CD4-positive, alpha-beta T cell treated with Interleukin-21 for 1 hour (primary cell): ENCODE measurements around the gene STX2.
A peak's percentile ranks its signal among the peaks of the same experiment; 100 is the strongest.

Source experiments
- DNase-seq: peaks from one replicate; pipeline ENCODE4 v3.0.0-alpha.2; 2020

STX2 gene

DNA sequence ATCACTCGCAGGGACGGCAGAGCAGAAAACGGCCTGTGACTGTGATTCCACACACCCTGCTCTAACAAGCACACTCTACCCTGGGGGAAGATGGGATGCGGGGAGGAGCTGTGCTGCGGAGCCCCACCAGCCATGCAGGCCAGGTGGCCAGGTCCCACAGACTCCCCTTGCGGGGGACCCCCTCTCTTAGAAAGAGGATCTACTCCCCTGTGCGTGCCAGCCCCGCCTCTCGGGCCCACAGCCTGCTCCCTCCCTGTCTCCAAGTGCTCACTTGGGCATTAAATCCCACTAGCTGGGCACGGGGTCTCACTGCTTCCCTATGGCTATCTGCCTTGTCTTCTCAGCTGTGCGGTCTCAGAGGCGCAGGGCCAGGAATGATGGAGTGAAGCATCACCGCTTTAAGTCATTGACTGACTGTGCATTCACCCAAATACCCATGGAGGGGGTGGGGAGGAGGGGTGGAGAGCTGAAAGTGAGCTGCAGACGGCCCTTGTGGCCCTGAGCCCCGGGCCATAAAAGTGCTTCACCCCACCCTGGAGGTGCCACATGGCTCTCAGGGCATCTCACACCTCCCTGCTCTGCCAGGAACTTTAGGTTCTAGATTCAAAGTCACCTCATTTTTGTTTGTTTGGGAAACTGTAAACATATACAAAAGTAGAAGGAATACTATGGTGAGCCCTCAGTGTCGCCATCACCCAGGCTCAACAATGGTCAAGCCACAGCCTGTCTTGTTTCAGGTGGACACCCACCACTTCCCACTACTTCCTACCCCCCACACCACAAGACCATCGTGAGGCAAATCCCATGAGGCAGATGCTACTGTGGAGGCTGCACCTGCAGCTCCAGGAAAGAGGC lies 9.4 kb downstream of the STX2 start:
- DNase-seq: no peak

DNA sequence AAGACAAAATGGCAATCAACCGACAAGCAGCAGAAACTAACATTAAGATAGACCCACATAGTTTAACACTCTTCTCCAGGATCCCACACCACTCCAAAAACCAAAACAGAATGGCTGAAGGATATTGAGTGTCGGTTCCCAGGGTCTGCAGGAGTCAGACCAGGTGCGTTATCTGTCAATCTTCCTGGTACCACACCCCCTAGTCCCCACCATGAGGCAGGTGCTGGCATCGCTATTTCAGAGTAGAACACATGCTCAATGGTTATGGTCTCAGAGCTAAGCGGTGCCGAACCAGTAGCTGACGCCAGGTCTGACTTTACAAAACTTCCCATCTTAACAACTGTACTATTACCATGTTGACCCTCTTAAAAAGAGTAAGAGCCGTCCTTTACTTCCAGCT lies 10.2 kb downstream of the STX2 start:
- no peak for DNase-seq

DNA sequence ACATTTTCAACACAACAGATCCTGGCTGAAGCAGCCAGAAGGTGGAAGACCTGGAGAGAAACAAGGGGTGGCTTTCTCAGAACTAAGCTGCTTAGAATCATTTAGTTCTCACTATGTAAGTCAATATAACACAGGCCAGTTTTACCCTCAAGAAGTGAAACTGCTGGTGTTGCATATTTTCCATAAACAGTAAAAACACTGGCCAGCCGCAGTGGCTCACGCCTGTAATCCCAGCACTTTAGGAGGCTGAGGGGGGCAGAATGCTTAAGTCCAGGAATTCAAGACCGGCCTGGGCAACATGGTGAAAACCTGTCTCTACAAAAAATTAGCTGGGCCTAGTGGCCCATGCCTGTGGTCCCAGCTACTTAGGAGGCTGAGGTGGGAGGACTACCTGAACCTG lies 11.6 kb downstream of the STX2 start:
- DNase-seq: no peak

DNA sequence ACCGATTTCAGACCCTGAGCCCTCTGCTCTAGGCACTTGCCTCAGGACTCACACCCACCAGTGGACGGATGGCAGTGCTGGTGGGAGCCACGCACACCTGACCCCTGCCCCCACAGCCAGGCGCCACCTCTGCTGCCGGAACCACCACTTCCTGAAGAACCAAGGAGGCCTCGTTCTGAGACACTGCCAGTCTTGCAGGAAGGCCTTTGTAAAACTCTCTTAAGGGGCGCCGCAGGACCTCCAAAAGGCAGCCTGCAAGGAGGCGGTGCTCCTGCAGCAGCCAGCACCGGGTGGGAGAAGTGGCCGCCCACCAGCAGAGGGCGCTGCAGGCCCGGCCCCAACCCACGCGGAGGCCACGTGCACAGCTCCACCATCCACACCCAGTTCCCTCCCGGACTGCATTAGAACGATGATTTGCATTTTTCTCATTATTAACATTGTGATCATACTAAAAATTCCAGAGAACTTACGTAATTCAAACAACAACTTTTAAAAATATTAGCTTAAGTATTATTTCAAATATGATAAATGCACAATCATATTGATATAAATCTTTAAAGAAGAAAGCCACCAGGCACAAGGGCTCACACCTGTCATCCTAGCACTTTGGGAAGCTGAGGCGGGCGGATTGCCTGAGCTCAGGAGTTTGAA lies 12.8 kb downstream of the STX2 start:
- peak; percentile 71 for DNase-seq

DNA sequence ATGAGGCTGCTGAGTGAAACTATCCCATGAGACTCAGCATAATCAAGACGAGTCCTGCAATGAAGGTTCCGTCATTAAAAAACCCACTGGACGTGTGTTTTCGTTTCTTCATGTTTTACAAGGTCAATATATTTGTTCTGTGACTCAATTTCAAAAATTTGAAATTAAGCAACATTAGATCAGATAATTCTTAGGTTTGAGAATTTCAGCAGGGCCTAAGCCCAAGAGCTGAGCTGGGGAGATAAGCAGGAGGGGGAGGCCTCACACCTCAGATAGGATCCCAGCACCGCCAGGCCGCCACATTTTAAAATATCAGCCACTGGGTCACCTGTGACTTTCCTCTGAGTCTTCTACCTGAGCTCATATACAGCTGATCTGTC lies 13.3 kb downstream of the STX2 start:
- DNase-seq: no peak

DNA sequence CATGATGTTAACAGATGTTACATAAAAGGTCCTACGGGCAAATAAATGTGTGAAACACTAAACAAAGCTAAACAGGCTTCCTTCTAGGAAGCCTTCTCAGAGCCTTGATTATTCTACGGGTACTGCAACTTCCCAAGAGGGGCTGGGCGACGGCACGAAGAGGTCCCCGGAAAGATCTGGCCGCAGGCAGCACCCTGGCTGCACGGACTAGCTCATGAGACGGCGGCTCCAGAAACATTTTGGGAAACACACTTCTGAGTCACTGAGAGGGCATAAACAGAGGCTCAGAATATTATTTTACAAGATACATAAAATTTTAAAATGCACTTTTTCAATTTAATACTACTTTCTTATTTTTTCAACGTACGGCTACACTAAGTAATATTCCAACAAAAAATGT lies 19.4 kb downstream of the STX2 start:
- DNase-seq: no peak

DNA sequence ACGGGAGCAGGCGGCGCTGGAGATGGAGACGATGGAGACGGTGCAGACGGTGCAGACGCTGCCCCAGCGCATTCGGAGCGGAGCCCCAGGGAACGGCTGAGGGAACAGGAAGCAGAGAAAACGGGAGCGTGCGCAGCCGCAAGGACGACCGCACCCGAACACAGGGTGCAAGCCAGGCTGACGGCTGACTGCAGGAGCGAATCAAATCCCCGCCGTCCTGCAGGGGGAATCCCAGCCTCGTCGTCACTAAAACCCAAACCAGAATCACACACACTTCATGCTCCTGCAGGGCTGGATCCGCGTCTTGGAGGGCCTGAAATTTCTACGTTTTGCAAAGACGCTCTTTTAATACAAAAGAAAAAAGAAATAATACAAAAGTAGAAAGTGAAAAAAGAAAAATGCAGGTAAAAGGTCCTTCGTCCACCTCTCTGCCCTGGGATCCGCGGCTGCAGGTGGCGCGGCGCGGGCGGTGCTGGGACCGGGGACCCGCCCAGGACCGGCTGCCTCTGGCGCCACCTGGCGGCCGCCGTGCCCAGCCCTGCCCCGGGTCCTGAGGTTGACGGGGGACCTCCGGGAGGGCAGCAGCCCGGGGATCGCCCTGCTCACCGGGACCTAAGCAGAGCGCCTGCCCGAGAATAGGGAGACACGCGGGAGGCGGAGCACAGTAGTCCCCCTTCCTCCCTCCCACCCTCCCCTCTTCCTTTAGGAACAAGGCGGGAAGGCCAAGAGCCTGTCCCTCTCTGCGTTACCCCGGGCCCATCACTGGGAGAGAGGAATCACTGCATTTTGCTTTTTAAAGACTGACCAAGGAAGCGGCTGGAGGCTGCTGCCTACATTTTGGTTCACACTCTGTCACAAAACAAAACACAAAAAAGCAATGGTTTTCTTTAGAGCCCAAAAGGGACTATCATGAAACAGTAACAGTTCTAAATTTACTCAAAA lies 20.1 kb downstream of the STX2 start:
- DNase-seq: peak; percentile 72

DNA sequence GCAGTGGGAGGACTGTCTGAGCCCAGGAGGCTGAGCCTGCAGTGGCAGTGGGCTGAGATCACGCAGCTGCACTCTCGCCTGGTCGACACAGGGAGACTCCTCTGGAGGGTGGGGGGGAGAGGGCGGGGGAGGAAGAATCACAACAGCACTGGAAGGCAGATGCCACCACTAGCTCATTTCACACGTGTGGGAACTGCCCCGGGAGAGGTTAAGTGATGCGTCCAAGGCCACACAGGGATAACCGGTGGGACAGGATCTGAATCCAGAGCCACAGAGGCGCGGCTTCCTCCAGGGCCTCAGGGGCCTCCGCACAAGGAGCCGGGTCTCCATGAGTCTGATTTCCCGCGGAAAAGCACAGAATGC lies 20.8 kb downstream of the STX2 start:
- no peak for DNase-seq

DNA sequence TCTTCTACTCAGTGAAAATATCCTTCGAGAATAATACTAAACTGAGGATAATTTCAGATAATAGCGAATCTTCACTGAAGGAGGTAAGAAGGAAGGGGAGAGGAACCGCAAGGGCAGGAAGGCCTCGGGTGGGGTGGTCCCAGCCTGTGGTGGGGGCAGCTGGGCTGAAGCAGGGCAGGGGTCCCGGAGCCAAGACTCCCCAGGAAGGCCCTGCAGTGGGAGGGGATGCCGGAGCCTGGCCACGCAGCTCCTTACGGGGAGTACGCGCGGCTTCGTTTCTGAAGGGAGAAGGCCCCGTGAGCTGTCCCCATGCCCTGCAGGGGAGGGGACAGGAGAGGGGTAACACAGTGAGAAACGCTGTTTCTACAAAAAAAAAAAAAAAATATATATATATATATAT lies 21.2 kb downstream of the STX2 start:
- DNase-seq: no peak

DNA sequence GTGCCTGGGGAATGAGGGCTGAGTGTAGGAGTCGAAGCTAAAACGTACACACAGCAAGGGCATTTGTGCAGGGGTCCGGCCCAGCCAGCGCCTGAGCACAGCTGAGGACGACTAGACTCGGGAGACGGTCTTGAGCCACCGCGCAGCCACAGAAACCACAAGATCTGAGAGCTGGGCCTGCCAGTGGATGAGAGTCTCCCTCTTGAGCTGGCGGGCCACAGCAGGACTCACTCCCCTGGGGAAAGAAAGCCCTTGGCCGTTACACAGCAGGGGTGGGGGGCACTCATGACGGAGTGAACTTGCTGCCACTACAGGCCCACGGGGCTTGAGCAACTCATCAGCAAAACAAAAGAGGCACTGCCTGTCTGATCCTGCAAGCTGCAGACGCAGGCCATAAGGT lies 23.0 kb downstream of the STX2 start:
- no peak for DNase-seq

DNA sequence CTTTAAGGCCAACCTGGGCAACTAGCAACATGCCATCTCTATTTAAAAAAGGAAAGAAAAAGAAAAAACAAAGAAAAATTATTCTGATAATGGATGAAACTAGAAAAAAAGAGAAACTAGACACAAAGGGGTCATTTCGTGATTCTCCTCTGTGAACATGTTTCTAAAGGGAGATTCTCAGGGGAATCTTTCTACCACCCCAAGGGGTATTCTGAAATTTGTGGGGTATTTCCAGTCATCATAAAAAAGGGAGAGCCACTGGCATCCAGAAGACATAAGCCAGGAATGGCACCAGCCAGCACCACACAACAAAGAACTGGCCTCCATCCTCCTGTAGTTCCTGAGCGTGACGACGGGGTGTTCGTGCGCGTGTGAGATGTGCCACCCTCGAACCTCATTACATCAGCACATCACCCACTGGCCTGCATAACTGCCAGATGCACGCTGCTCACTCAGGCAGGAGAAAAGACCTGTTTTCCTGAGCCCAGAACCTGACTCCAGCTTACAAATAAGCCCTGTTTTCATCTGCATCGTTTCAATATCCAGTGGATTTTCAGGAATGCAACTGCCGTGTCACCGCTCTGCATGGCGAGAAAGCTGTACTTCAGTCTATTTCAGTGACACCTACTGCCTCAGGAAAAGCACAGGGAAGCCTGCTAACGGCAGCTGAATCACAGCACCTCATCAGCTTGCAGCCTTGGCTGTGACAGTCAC lies 23.9 kb downstream of the STX2 start:
- DNase-seq: no peak

DNA sequence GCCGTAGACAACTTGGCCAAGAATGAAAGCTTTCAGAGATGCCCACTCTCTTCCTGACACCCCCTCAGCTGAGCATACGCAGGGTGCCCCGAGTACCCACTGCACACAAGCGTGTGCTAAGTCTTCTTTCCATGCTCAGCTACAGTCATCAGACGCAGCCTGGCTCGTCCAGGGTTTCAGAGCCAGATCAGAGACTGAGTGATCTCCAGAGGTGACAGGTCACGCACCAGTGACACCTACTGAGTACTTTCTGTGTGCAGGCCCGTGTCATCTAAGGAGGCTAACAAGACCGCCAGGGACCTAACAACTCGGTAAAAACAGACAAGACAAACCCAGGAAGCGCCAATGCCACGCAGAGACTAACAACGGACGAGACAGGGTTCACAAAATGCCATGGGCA lies 25.1 kb downstream of the STX2 start:
- no peak for DNase-seq

DNA sequence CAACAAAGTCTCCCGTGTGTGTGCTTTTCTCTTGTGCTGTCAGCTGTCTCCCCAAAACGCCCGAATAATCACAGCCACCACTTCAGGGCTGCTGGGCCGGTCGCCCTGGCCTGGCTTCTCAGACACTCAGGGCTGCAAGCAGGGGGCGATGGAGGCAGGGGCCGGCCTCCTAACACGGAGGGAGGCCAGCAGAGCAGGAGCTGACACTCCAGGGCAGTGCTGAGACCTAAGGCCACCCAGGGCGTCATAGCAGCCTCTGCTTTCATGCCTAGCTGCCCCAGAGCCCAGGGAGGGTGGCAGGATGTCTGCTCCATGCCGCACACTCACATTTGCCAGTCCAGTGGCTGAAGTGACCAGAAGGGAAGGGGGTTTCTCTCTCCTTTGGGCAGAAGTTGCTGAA lies 25.6 kb downstream of the STX2 start:
- DNase-seq: no peak

DNA sequence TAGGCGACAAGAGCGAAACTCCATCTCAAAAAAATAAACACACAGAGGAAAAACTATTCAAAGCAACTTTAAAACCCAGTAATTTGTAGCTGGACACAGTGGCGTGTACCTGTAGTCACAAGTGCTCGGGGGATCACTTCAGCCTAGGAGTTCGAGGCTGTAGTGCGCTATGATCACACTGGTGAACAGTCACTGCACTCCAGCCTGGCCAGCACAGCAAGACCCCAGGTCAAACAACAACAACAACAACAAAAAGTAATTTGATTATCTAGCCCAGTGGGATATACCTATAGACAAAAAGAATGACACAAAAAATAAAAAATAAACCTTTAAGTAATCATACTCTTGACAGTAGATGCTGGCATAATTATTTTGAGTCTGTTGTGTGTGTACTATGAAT lies 29.3 kb downstream of the STX2 start:
- DNase-seq: no peak

DNA sequence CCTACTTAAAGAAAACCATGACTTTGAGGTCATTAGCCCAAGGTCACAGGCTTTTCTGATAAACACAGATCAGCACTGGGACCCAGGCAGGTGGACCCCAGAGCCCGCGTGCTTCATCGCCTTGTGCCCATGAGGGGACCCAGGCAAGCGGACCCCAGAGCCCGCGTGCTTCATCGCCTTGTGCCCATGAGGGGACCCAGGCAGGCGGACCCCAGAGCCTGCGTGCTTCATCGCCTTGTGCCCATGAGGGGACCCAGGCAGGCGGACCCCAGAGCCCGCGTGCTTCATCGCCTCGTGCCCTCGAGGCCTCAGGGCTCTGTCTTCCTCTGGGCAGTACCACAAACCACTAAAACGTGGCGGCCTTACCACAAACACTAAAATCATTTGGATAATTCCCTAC lies 31.7 kb downstream of the STX2 start:
- DNase-seq: no peak

DNA sequence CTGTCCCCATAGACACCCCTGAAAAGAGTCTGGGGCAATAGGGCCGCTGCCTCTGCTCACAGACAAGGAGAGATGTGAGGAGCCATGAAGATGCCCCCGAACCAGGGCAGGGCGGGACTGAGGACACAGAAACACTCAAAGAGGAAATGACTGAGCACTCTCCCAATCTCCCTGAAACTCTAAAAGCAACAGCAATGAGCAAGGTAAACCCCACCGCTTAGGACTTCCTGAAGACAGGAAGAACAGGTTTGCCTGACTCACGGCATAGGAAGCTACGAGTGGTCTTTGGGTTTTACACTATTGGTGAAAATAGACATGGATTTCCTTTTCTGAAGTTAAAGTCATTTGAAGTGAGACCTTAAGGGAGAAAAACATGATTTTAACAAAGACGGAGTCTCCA lies 32.5 kb downstream of the STX2 start:
- DNase-seq: no peak

DNA sequence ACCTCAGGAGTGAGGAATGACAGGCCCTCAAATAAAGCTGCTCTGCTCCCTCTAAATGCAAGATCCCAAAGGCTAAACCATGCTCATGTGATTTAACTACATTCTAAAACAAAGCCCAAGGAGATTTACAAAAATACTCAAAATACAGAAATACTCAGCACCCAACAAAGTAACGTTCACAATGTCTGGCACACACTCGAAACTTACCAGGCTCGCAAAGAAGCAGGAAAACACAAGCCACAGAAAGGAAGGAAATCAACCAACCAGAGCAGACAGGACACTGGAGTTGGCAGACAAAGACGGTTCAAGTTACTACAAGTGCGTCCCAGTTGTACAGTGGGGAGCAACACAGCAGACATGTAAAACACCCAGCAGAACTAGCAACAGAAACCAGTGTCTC lies 33.4 kb downstream of the STX2 start:
- no peak for DNase-seq

DNA sequence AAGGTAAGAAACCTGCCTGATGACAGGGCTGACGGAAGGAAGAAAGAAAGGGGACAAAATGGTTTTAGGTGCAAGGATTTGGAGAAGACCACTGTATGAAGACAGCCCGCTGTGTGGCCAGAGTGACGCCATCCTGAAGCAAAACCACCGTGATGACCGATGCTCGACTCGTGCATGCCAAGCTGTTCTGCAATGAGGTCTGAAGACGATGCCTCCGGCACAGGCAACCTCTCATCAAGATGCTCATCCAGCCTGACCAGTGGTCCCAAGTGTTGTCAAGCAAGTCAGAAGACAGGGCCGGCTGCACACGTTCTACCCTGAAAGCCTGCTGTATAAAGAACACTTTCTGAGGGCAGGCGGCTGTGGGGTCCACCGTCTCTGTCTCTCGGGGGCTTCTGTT lies 34.8 kb downstream of the STX2 start:
- DNase-seq: no peak

DNA sequence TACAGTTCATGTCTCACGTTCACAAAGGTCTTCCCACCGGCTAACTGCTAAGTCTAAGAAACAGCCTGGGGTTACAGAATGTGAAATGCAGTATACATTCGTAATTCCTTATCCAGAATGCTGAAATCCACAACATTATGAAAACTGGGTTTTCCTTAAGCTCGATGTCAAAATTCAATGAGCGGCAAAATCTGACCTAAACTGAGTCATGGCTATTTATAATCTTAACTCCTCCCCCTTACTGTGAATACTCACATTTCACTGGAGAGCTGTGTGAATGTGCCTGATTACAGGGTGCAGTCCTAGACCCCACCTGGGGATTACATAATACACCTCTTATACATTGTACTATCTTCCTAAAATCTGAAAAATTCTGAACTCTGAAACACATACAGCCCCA lies 35.3 kb downstream of the STX2 start:
- no peak for DNase-seq

DNA sequence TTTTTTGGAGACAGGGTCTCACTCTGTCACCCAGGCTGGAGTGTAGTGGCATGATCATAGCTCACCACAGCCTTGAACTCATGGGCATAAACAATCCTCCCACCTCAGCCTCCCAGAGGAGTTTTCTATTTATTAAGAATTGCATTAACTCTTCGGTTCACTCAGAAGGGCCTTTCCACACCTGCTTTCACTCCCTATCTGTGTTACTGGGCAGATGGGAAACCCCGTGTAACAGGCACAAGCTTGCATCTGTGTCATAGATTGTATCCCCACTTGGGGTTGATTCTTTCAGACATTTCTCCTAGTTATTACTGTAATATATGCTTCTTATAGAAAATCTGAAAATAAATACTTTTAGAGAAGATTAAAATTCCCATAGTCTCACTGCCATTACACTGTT lies 38.7 kb downstream of the STX2 start:
- no peak for DNase-seq

DNA sequence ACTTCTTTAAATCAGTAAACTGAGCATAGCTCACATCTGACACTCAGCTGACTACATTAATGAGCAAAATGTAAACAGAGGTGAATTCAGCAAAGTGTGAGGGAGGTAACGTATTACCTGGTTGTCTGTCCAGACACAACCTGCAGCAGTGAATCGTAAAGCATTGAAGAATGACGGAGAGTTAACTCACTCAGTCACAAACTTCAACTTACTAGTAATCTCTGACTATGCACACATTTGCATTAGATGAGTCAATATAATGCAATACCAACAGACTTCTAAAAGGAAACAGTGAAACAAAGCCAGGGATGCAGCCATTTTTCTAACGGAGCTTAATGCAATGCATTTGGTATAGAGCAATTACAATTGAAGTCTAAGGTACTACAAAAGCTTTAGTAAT lies 40.0 kb downstream of the STX2 start:
- DNase-seq: no peak

DNA sequence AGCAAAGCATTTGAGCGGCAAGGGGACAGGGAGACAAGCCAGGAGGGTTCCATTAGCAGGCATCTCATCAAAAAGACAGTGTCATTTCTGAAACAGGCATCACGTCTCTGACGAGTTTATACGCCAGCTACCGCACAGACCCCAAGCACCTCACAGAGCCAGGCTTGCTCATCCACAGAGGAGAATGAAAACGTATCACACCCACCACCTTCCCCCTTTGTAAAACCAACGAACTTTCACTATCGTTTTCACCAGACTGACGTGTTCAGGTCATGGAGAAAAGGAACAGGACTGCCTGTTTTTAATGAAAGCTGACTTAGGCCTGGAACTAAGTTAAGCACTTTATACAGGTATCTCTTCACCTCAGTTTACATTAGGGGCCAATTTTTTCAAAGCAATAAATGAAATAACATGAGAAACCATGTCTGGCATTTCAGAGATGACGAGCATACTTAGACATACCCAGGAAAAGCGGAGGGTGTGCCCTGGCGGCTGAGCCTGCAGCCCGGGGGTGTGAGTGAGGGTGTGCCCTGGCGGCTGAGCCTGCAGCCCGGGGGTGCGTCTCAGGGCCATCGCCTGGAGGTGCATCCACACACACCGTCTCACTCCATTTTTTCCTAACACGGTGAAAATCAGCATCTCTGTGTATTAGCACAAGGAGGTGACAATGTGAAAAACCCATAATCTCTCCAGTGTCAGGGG lies 41.9 kb downstream of the STX2 start:
- peak; percentile 68 for DNase-seq
